ENCODE results near the gene DOCK11. TPM values are rescaled to one million over a fixed set of nuclear protein-coding genes. Genes with fewer than 3 reads are reported as not detected.
"Not testable (repeated sequence)": the region's sequence is repeated elsewhere in the genome, so short reads cannot be mapped to it uniquely, and the experiment has no call there.

Gene DOCK11
- 22.5 TPM for polyA plus RNA-seq (2013, experiment 1 of 2; ENCODE audit: insufficient read length)
- polyA plus RNA-seq (2013, experiment 2 of 2; ENCODE audit: insufficient read length): 22.3 TPM

DNA sequence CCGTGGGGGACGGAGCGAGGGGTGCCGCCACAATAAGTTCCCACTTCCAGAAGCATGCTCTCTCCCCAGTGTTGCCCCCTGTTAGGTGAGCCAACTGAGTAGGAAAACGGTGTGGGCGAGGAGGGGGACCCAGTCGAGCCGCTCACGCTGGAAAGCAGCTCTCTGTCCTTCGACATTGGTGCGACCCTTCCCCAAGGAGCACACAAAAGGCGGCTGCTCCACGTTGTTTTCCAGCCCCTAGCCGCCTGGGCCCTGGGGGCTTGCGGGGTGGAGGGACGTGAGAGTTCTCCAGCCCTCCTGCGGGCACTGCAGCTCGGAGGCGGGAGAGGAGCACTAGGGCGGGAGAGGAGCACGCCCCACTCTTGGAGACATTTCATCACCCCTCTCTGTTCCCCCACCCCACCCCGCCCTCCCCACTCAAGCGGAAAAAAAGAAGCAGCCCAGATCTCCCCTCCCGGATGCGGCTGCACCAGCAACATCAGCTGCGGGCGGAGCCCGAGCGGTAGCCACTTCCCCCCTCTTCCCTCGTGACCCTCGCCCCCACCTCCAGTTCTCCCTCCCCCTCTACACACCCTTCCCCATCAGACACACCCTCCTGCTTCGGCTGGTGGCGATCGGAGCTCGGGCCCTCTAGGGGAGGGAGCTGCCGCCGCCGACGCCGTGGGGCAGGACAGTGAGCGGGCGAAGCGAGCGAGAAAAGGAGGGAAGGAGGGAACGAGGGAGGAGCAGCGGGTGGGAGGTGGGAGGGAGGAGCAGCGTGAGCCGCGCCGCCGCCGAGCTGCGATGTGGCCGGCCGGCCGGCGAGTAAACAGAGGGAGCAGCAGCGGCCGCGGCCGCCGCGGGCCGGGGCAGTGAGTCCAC, at the start of gene DOCK11:
DOCK11 (plus strand) TSS at position 755 of the 861 bp plus-strand sequence. CDS start 157 bp downstream, outside the sequence.
- peak; percentile 90 for DNase-seq

DNA sequence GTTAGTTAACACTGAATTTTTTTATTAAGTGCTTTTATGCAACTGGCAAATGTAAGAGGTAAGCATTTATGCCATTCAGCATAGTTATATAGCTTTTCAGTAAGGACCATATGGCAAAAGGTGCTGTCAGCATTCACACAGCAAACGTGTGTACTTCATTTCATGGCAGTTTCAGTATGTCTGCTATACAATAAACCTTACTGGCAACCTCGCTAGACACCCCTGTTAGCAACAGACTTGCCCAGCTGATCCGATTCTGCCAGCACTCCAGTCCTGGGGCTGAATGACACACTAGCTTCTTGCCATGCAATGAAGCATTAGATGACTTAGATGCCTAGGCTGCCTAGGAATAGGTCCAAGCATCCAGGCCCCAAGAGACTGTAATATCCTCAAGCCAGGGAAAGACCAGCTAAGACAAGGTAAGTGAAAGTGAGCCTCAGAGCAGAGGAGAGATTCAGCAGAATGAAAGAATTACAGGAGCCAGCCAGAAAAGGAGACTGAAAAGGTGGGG, 47.3 kb upstream of the DOCK11 start:
- no peak for DNase-seq

DNA sequence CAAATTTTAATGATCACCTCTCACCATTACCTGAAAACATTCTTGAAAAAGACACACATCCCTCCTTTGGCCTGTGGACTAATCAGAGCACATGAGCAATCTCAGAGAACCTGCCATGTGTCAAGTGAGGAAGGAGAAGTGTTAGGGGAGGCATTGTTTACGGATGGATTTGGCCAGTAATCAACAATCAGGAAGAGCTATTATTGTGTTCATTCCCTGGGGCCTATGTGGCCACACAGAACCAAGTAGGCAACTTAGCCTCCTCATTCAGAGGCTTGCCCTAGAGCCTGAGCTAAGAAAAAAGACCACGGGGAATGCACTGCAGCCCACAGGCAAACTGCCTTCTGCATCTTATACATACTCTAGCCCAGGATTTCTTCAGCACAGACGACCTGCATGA, 40.6 kb upstream of the DOCK11 start:
- no peak for DNase-seq

DNA sequence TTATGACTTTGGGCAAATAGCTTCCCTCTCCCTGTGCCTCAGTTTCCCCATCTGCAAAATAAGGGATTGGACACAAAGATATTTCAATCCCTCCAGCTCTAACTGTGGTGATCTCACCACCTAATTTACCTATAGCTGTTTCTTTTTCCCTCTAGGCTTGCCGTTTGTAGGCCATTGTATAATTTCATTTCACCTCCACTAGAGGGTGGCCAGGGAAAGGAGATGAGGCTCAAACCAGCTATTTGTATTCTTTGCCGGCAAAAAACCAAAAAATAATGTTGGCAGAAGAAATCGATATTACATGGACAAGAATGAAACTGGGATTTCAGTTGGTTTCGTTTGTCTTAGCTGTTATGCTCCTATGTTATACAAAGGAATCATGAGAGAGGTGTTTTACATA, 36.1 kb upstream of the DOCK11 start:
- peak; percentile 53 for DNase-seq

DNA sequence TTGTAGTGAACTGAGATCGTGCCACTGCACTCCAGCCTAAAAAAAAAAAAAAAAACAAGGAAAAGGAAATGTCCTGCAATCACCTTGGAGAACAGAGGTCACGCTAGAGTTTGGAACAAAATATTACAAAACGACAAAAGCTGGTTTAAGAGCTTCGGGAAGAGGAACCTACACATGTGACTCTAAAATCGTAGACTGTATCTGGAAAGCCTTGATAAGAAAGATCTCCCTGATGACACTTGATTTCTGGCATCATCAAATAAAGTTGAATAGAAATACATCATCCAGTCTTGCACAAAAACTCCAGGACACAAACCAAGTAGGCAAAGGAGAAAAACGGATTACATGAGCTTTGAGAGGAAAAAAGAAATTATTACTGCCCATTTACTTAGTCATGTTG, 31.1 kb upstream of the DOCK11 start:
- no peak for DNase-seq

DNA sequence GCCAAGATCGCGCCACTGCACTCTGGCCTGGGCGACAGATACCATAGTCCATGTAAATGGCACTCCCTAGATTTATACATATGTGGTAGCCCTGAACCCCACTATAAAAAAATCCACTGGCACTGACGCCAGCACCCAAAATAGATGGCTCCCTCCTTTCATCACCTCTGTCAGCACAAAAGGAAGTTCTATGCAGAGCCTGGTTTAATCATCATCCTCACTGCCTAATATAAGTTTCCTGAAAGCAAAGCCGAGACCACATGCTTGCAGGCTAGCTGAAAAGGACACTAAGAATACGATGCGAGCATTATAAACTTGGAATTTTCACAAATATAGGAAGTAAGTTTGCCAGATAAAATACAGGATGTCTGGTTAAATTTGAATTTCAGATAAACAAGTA, 27.5 kb upstream of the DOCK11 start:
- no peak for DNase-seq

DNA sequence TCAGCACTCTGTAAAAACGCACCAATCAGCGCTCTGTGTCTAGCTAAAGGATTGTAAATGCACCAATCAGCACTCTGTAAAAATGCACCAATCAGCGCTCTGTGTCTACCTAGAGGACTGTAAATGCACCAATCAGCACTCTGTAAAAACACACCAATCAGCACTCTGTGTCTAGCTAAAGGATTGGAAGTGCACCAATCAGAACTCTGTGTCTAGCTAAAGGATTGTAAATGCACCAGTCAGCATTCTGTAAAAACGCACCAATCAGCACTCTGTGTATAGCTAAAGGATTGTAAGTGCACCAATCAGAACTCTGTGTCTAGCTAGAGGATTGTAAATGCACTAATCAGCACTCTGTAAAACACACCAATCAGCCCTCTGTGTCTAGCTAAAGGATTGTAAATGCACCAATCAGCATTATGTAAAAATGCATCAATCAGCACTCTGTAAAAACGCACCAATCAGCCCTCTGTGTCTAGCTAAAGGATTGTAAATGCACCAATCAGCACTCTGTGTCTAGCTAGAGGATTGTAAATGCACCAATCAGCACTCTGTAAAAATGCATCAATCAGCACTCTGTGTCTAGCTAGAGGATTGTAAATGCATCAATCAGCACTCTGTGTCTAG, 24.8 kb upstream of the DOCK11 start:
- not testable (repeated sequence) for DNase-seq

DNA sequence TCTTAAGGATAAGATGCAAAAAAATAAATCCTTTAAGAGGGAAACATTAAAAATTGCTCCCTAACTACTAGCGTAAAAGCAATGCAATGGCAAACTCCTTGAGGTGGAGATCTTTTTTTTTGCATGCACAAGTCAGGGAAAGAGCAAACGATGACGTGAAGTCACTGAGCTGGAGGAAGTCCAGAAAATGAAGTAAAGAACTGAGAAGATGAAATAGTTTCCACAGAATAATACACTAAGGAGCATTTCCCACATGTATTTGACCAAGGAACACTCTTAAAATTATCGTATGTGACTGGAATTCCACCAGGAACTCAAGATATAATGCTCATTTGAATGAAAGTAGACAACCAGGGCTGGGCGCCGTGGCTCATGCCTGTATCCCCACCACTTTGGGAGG, 21.0 kb upstream of the DOCK11 start:
- no peak for DNase-seq

DNA sequence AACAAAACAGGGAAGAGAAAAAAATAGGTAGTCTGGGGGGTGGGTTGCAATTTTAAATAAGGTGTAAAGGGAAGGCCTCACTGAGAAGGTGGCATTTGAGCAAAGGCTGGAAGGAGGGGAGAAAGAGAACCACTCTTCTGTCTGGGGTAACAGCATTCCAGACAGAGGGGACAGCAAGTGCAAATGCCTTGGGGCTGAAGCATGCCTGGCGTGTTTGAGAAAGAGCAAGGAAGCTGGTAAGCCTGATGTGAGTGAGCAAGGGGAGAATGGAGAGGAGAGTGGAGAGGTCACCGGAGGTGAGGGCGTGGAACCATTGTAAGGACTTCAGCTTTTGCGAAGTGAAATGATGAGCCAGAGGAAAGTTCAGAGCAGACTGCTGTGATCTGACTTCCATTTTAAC, 19.7 kb upstream of the DOCK11 start:
- no peak for DNase-seq

DNA sequence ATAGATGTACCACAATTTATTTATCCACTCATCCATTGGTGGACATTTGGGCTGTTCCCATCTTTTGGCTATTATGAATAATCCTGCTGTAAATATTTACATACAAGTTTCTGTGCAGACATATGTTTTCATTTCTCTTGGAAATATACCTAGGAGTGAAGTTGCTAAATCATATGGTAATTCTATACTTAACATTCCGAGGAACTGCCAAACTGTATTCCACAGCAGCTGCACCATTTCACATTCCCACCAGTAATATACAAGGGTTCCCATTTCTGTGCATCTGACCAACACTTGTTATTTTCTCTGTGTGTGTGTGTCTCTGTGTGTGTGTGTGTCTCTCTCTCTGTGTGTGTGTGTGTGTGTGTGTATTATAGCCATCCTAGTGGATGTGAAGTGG, 15.4 kb upstream of the DOCK11 start:
- DNase-seq: no peak

DNA sequence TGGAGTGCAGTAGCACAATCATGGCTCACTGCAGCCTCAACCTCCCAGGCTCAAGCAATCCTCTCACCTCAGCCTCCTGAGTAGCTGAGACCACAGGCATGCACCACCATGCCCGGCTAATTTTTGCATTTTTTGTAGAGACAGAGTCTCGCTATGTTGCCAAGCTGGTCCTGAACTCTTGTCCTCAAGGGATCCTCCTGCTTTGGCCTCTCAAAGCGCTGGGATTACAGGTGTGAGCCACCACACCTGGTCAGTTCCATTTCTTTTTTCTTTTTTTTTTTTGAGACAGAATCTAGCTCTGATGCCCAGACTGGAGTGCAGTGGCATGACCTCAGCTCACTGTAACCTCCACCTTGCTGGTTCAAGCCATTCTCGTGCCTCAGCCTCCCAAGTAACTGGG, 13.2 kb upstream of the DOCK11 start:
- DNase-seq: not testable (repeated sequence)

DNA sequence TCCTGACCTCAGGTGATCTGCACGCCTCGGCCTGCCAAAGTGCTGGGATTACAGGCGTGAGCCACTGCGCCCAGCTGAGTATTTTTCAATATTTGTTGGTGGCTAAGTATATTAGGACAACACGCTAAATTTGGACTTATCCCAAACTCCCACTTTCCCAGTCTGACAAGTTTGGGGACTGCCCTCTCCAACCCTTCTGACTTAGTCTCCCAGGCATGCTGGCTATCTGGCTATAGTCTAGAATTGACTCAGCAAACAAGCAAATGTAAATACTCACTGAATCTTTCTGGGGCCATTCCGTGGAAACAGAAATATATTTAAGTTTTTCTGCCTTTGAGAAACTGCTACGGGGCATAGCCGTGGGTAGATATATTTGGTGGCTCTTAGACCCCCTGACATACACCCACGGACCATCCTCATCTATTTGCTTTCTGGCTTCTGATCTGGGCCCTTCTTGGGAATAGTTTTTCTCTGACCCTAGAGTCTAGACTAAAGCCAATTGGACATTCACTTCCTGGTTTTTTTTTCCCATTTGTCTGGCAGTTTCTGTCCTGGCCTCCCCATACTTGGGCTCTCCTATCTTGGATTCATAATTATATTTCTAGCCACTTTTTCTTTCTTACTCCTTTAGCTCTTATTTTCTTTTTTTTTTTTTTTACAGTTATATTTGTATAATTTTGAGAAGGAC, 11.3 kb upstream of the DOCK11 start:
- DNase-seq: no peak

DNA sequence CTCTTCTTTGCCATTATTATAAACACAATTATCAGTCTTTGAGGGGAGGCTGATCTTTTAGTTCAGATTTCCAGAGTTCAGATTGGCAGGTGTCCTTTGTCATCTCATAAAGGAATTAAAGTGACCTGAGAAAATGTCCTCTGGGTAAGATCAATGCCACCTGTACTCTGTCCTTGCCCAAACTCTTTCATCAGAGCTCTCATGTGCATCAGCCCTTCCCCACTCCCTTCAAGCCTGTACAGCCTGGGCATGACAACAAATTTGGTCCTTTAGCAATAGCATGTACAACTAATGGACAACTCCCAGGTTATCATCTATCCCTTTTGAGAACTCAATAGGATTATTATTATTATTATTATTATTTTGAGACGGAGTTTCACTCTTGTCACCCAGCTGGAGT, 8.9 kb upstream of the DOCK11 start:
- not testable (repeated sequence) for DNase-seq

DNA sequence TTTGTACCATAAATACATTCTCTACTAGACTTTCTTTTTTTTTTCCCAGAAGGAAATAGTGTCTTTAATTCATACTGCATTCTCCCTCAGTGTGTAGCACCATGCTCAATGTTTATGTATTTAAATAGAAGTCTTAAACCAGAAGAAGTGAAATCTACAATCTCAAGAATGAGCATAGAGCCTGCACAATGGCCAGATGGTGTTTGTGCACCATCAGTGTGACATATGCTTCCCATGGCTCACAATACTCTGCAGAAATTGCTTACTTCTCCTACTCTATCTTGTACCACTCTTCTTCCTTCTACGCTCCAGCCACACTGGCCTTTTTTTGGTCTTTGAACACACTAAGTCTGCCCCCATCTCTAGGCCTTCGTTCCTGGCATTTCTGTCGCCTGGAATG, 2.6 kb upstream of the DOCK11 start:
- no peak for DNase-seq

DNA sequence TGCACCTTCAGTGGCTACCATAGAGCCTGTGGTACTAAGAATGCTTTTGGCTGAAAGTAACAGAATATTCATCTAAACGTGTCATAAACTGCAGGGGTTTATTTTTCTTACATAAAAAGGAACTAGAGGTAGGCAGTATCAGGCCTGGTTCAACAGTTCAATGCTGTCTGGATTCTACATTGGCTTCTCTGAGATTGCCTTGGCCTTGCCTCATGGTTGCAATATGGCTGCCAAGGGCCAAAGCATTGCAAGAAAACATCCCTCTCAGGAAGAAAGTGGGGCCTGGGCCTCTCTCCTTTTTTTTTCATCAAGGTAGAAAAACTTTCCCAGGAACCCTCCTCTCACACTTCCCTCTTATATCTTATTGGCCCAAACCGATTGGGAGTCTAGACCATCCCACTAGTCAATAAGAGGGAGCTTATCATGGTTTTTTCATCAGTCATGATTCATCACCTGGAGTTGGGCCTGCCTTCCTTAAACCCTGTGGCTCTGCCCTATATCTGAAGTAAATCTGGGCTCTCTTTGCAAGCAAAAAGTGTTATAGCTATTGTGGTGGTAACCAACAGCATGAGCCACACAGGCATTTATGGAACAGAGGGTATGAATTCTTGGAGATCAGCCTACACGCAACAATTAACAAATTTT, 1.8 kb upstream of the DOCK11 start:
- no peak for DNase-seq

DNA sequence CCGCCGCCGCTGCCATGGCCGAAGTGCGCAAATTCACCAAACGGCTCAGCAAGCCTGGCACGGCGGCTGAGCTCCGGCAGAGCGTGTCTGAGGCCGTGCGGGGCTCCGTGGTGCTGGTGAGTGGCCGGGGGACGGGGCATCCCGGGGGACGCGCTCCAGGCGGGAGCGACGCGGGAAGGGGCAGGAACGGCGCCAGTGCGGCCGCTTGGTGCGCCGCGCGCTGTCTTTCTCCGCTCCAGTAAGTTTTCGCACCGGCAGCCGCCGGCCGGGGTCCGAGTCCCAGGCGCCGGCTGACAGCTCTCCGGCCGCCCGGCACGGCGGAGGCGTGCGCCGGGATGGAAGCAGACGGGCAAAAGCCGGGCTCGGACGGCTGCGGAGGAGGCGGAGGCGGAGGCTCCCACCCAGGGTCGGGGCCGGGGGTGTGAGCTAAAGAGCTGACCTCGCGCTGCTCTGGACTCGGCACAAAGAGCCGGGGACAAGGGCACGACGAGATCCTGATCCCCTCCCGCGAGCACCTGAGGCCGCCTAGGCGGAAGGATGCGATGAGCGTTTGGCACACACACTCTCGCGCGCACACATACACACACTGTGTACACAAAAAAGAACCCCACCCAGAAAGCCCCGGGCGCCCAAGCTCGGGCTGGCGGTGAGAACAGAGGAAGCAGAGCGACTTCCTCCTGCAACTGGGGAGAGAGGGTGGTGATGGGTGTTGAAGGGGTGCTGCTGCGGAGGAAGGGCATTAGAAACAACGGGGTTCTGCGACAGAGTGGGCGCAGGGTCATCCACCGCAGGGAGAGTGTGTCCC, 545 bp downstream of the DOCK11 start:
- peak; percentile 33 for DNase-seq

DNA sequence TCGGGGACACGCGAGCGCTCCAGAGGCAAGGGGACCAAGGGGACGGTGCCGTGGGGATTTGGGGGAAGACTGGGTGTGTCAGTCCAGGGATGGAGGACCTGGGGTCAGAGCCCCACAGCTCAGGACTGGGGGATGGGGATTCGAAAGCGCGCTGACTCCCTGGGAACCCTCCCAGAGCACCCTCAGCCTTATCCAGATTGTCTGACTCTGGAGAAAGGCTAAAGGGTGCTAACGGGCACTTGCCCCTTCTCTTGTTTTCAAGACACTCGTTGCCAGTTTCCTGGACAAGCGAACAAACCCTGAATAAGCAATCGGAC, 1.1 kb downstream of the DOCK11 start:
- no peak for DNase-seq

DNA sequence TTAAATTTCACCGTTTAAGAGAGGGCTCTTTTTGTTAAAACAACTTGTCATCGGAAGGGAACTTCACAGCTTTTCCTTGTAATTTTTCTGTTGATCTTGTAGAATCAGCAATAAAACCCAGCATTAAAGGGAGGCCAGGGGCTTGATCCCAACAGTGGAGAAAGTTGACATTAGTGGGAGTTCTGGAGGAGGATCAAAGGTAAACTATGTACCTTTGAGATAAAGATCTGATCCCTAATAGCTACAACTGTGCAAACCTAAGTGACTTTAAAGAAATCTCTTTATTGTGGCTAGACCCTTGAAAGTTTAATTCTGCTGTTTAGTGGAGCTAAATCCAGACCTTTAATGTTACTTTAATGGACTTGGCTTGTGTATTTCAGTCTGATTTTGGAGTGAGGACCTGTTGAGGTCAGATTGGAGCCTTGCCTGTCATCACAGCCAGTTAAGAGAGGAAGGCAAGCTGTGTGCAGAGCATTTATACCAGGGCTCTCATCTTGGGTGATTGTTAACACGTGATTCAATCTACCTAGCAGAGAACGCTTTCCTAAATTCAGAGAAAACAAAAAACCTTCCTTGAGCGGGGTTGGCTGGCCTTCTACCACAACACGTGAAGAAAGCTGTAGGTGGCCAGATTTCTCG, 1.7 kb downstream of the DOCK11 start:
- DNase-seq: no peak

DNA sequence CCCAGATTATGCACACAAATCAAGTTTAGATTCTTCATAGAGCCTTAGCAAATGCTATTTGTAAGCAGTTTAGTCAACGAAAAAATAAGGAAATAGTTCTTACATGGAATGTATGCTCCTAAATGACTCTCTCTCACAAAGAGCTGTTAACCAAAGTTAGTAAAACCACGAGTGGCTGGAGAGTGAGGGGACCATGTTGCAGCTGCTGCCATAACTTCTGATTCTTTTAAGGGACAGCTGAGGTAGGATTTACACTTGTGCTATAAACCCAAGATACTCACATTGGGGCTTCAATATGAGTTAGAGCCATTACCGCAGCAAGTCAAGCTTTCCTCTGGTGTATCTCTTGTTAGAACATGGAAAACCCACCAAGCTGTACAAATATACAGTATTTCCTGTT, 2.7 kb downstream of the DOCK11 start:
- no peak for DNase-seq

DNA sequence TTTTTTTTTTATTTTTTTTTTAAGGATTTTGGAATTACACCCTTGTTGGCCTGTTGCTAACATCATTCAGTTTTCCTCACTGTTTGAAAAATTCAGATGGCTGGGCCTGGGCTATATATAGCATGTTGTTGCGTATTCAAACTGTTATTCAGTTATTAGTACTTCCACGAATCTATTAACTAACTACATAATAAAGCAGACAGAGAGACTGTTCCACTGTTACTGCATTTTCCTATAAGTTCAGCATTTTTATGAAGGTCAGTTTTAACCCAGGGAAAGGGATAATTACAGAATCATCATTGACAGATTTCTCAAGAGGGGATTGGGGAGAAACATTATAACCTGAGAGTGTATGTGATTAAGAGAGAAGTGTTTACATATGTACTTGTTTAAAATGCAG, 3.1 kb downstream of the DOCK11 start:
- DNase-seq: no peak

DNA sequence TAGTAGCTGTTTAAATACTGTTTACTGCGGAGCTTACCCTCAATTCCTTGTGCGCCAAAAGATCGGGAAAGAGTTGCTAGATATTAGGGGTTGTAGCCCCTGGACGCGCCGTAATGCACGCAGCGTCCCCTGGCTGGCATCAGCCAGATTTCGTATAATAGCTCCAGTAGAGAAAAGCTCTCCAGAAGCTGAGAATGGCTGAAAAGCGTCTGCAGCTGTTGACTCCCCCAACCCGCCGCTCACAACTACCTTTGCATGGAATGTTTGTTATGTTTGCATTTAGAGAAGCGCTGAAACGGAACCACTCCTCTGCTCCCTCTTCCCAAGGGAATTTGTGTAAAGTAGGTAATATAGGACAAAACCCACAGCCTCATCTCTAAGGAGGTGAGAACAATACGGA, 3.7 kb downstream of the DOCK11 start:
- no peak for DNase-seq

Measured in fibroblast of skin of abdomen (primary cell).